ENCODE data around the gene FITM2. TPM values are rescaled to one million over a fixed set of nuclear protein-coding genes. Genes with fewer than 3 reads are reported as not detected.

The FITM2 gene
- total and polyA plus RNA-seq, 2 experiments from 2014 or later: 4.6 to 6.7 TPM

GRCh38 chr20:44336725-44337380 is 25.9 kb upstream of the FITM2 start, which contains the start of gene R3HDML:
R3HDML (plus strand) TSS chr20:44337043; CDS start chr20:44337158, 115 bp downstream.
- H3K9me2 ChIP-seq (replicated peaks; ENCODE audit: insufficient read depth): no peaks in the 10 kb centered on the region

GRCh38 chr20:44336086-44336485 is 25.1 kb upstream of the FITM2 start:
- H4K20me1 ChIP-seq (ENCODE audit: insufficient read depth, poor library complexity, severe bottlenecking): no peaks in the 10 kb centered on the region
- no peaks in the 10 kb centered on the region for H3K9me3 ChIP-seq (ENCODE audit: low read depth)
- 40% methylated on average over 14 of the region's 15 CpGs for WGBS (ENCODE audit: low lambda C conversion rate, missing lambda C conversion rate)
- no peaks in the 10 kb centered on the region for H3K9me2 ChIP-seq (replicated peaks; ENCODE audit: insufficient read depth)
- no peaks in the 10 kb centered on the region for H3K4me1 ChIP-seq (ENCODE audit: insufficient read depth)
- TF ChIP-seq CTCF (IDR thresholded peaks at IDR 0.05; ENCODE audit: poor library complexity) (no peak), EZH2phosphoT487 (IDR thresholded peaks at IDR 0.05; ENCODE audit: low read depth, severe bottlenecking, unreplicated experiment) (no peak), EZH2 (IDR thresholded peaks at IDR 0.05; ENCODE audit: borderline replicate concordance) (no peak)
- H2AFZ ChIP-seq: no peak overlapping the region
- no peak overlapping the region for H3K4me2 ChIP-seq
- no peaks in the 10 kb centered on the region for H3K36me3 ChIP-seq (replicated peaks; ENCODE audit: insufficient read depth, low read depth)
- no peak for DNase-seq (ENCODE audit: low spot score)
- no peaks in the 10 kb centered on the region for H3K79me2 ChIP-seq
- H3K27ac ChIP-seq: no peak overlapping the region
- H3K4me3 ChIP-seq: no peak overlapping the region
- no peaks in the 10 kb centered on the region for H3K27me3 ChIP-seq

More at GRCh38 chr20:44336725-44337380, 25.9 kb upstream of the FITM2 start, which contains the start of gene R3HDML:
- DNase-seq (ENCODE audit: low spot score): no peak
- H2AFZ ChIP-seq: no peak within 1 kb of the TSS
- no peak within 1 kb of the TSS for H3K4me2 ChIP-seq
- no peaks in the 10 kb centered on the region for H3K27me3 ChIP-seq
- H3K9me3 ChIP-seq (ENCODE audit: low read depth): no peaks in the 10 kb centered on the region
- no peak within 1 kb of the TSS for H3K27ac ChIP-seq
- TF ChIP-seq EZH2 (IDR thresholded peaks at IDR 0.05; ENCODE audit: borderline replicate concordance): no peak
- 88% methylated on average over 15 of the region's 16 CpGs for WGBS (ENCODE audit: low lambda C conversion rate, missing lambda C conversion rate)
- no peaks in the 10 kb centered on the region for H3K4me1 ChIP-seq (ENCODE audit: insufficient read depth)
- no peaks in the 10 kb centered on the region for H3K79me2 ChIP-seq
- no peak within 1 kb of the TSS for H3K4me3 ChIP-seq
- no peaks in the 10 kb centered on the region for H4K20me1 ChIP-seq (ENCODE audit: insufficient read depth, poor library complexity, severe bottlenecking)
- H3K36me3 ChIP-seq (replicated peaks; ENCODE audit: insufficient read depth, low read depth): no peaks in the 10 kb centered on the region

GRCh38 chr20:44335675-44336074 is 24.7 kb upstream of the FITM2 start:
- H3K4me1 ChIP-seq (ENCODE audit: insufficient read depth): no peaks in the 10 kb centered on the region
- H2AFZ ChIP-seq: no peak overlapping the region
- no peaks in the 10 kb centered on the region for H3K9me3 ChIP-seq (ENCODE audit: low read depth)
- TF ChIP-seq EZH2phosphoT487 (IDR thresholded peaks at IDR 0.05; ENCODE audit: low read depth, severe bottlenecking, unreplicated experiment): no peak
- no peak for TF ChIP-seq CTCF (IDR thresholded peaks at IDR 0.05; ENCODE audit: poor library complexity)
- TF ChIP-seq EZH2 (IDR thresholded peaks at IDR 0.05; ENCODE audit: borderline replicate concordance): no peak
- no peaks in the 10 kb centered on the region for H4K20me1 ChIP-seq (ENCODE audit: insufficient read depth, poor library complexity, severe bottlenecking)
- no peaks in the 10 kb centered on the region for H3K27me3 ChIP-seq
- no peak overlapping the region for H3K4me3 ChIP-seq
- no peaks in the 10 kb centered on the region for H3K79me2 ChIP-seq
- DNase-seq (ENCODE audit: low spot score): no peak
- no peaks in the 10 kb centered on the region for H3K9me2 ChIP-seq (replicated peaks; ENCODE audit: insufficient read depth)
- H3K4me2 ChIP-seq: no peak overlapping the region
- H3K27ac ChIP-seq: no peak overlapping the region
- no peaks in the 10 kb centered on the region for H3K36me3 ChIP-seq (replicated peaks; ENCODE audit: insufficient read depth, low read depth)
- 85% methylated on average over 2 of the region's 2 CpGs for WGBS (ENCODE audit: low lambda C conversion rate, missing lambda C conversion rate)

- no peaks in the 10 kb centered on the region for H3K4me1 ChIP-seq (ENCODE audit: insufficient read depth)
- 79% methylated on average over 4 of the region's 4 CpGs for WGBS (ENCODE audit: low lambda C conversion rate, missing lambda C conversion rate)
- H3K79me2 ChIP-seq: no peaks in the 10 kb centered on the region
These were observed 23.7 kb upstream of the FITM2 start for GRCh38 chr20:44334709-44335108.

More at GRCh38 chr20:44334709-44335108, 23.7 kb upstream of the FITM2 start:
- no peak overlapping the region for H2AFZ ChIP-seq
- TF ChIP-seq CTCF (IDR thresholded peaks at IDR 0.05; ENCODE audit: poor library complexity) (no peak), EZH2phosphoT487 (IDR thresholded peaks at IDR 0.05; ENCODE audit: low read depth, severe bottlenecking, unreplicated experiment) (no peak), EZH2 (IDR thresholded peaks at IDR 0.05; ENCODE audit: borderline replicate concordance) (no peak)
- no peaks in the 10 kb centered on the region for H3K9me2 ChIP-seq (replicated peaks; ENCODE audit: insufficient read depth)
- no peak overlapping the region for H3K4me3 ChIP-seq
- no peak for DNase-seq (ENCODE audit: low spot score)
- no peak overlapping the region for H3K27ac ChIP-seq
- H4K20me1 ChIP-seq (ENCODE audit: insufficient read depth, poor library complexity, severe bottlenecking): no peaks in the 10 kb centered on the region
- no peak overlapping the region for H3K4me2 ChIP-seq
- no peaks in the 10 kb centered on the region for H3K27me3 ChIP-seq
- no peaks in the 10 kb centered on the region for H3K36me3 ChIP-seq (replicated peaks; ENCODE audit: insufficient read depth, low read depth)
- no peaks in the 10 kb centered on the region for H3K9me3 ChIP-seq (ENCODE audit: low read depth)

All from hepatocyte (in vitro differentiated cells).